Loucy (cell line): ENCODE data around the gene CASZ1.

ENCODE experiments used
- H2AFZ ChIP-seq: fragments of 200-600 bp; sonication (generic); 2 replicates; pipeline ENCODE4 v1.6.0; 2016; ENCODE audit warnings: antibody characterized with exemption, mild to moderate bottlenecking, low read length, moderate library complexity
- H3F3A ChIP-seq: fragments of 200-600 bp; 2 replicates; pipeline ENCODE4 v1.6.0; 2016; ENCODE audit warnings: antibody characterized with exemption, low read depth, mild to moderate bottlenecking
- H3K27me3 ChIP-seq: fragments of 200-600 bp; sonication (generic); 2 replicates; pipeline ENCODE4 v1.6.1; 2014; ENCODE audit warnings: low read length, mild to moderate bottlenecking; ENCODE audit not compliant: insufficient read depth, poor library complexity, severe bottlenecking
- H3K36me3 ChIP-seq: fragments of 200-600 bp; sonication (generic); 2 replicates; pipeline ENCODE4 v1.6.1; 2016; ENCODE audit warnings: low read length; ENCODE audit not compliant: insufficient read depth
- H3K4me1 ChIP-seq: fragments of 200-600 bp; sonication (generic); 2 replicates; pipeline ENCODE4 v1.5.1; 2014; ENCODE audit warnings: low read length, mild to moderate bottlenecking; ENCODE audit not compliant: insufficient read depth, poor library complexity, severe bottlenecking
- H3K4me2 ChIP-seq: fragments of 200-600 bp; sonication (generic); 2 replicates; pipeline ENCODE4 v1.6.0; 2014; ENCODE audit warnings: antibody characterized with exemption, low read length, low read depth, mild to moderate bottlenecking; ENCODE audit not compliant: poor library complexity, severe bottlenecking
- H3K4me3 ChIP-seq: fragments of 200-600 bp; sonication (generic); 2 replicates; pipeline ENCODE4 v1.5.1; 2014; ENCODE audit warnings: low read length, mild to moderate bottlenecking, mixed read lengths; ENCODE audit not compliant: poor library complexity, severe bottlenecking
- H3K79me2 ChIP-seq: fragments of 200-600 bp; sonication (generic); 2 replicates; pipeline ENCODE4 v1.6.1; 2014; ENCODE audit warnings: low read length; ENCODE audit not compliant: insufficient read depth
- H3K9ac ChIP-seq: fragments of 200-600 bp; sonication (generic); 2 replicates; pipeline ENCODE4 v1.6.0; 2014; ENCODE audit warnings: mild to moderate bottlenecking, low read depth, low read length, moderate library complexity; ENCODE audit not compliant: poor library complexity, severe bottlenecking
- H3K9me2 ChIP-seq: fragments of 200-600 bp; sonication (generic); replicated peaks from 2 replicates; pipeline ENCODE4 v1.6.1; 2016; ENCODE audit warnings: low read depth, low read length, mixed read lengths
- H3K9me3 ChIP-seq: fragments of 200-600 bp; sonication (generic); 2 replicates; pipeline ENCODE4 v1.6.1; 2014; ENCODE audit warnings: mild to moderate bottlenecking, antibody characterized with exemption, low read length, low read depth; ENCODE audit not compliant: insufficient read depth
- H4K20me1 ChIP-seq: fragments of 200-600 bp; sonication (generic); 2 replicates; pipeline ENCODE4 v1.6.0; 2014; ENCODE audit warnings: antibody characterized with exemption, low read length, mild to moderate bottlenecking; ENCODE audit not compliant: insufficient read depth, poor library complexity, severe bottlenecking
- CTCF ChIP-seq: fragments of 200-600 bp; sonication (generic); conservative IDR thresholded peaks from 2 replicates; pipeline ENCODE4 v1.5.1; 2014; ENCODE audit warnings: mild to moderate bottlenecking, antibody characterized with exemption, low read length
- EZH2phosphoT487 ChIP-seq: fragments of 200-600 bp; IDR thresholded peaks from 2 replicates; pipeline ENCODE4 v1.6.1; 2018; ENCODE audit warnings: antibody characterized with exemption, mild to moderate bottlenecking, moderate library complexity, borderline replicate concordance

The CASZ1 gene

GRCh38 chr1:10789047-10789791 is 7.2 kb downstream of the CASZ1 start:
- Histone ChIP-seq H3K4me1 (peaks cover 17% of the 10 kb centered on the region), H3K79me2 (no peaks in the 10 kb centered on the region), H3K4me2 (no peak overlapping the region), H3K27me3 (no peaks in the 10 kb centered on the region), H3K9ac (no peak overlapping the region), H3K9me2 (no peaks in the 10 kb centered on the region), H3K9me3 (no peaks in the 10 kb centered on the region), H3F3A (peaks cover 8% of the 10 kb centered on the region; the same call in 1 of the 2 replicates), H2AFZ (no peak overlapping the region), H3K36me3 (no peaks in the 10 kb centered on the region), H4K20me1 (no peaks in the 10 kb centered on the region), H3K4me3 (no peak overlapping the region)
- TF ChIP-seq CTCF: no peak
- no peak for TF ChIP-seq EZH2phosphoT487

- Histone ChIP-seq H4K20me1 (no peaks in the 10 kb centered on the region), H3K4me1 (peaks cover 17% of the 10 kb centered on the region), H3K27me3 (no peaks in the 10 kb centered on the region), H3F3A (peaks cover 8% of the 10 kb centered on the region; the same call in 1 of the 2 replicates), H3K4me2 (no peak overlapping the region), H3K9me3 (no peaks in the 10 kb centered on the region), H3K9me2 (no peaks in the 10 kb centered on the region), H3K4me3 (no peak overlapping the region), H3K36me3 (no peaks in the 10 kb centered on the region), H3K79me2 (no peaks in the 10 kb centered on the region), H2AFZ (no peak overlapping the region), H3K9ac (no peak overlapping the region)
- TF ChIP-seq EZH2phosphoT487: no peak
- 0 out of 2 replicates have a peak, but pooled peaks have one; percentile 15 for TF ChIP-seq CTCF
Measured at GRCh38 chr1:10788592-10789006, 7.8 kb downstream of the CASZ1 start.

- H3K4me3 ChIP-seq: no peak overlapping the region
- no peaks in the 10 kb centered on the region for H3K79me2 ChIP-seq
- H3F3A ChIP-seq: peaks cover 6% of the 10 kb centered on the region; the same call in 1 of the 2 replicates
- no peaks in the 10 kb centered on the region for H4K20me1 ChIP-seq
- H3K4me1 ChIP-seq: peaks cover 6% of the 10 kb centered on the region
- no peaks in the 10 kb centered on the region for H3K9me3 ChIP-seq
- no peaks in the 10 kb centered on the region for H3K9me2 ChIP-seq
- H3K36me3 ChIP-seq: no peaks in the 10 kb centered on the region
- H3K27me3 ChIP-seq: no peaks in the 10 kb centered on the region
- H3K4me2 ChIP-seq: no peak overlapping the region
- TF ChIP-seq EZH2phosphoT487: no peak
- H3K9ac ChIP-seq: no peak overlapping the region
- H2AFZ ChIP-seq: no peak overlapping the region
Measured at GRCh38 chr1:10787286-10787685, 9.2 kb downstream of the CASZ1 start.
